PC-9 (cell line): ENCODE measurements around the gene TBXT.

Experiments
- CTCF ChIP-seq: fragments of 200-600 bp; sonication (generic); conservative IDR thresholded peaks from 2 replicates; pipeline ENCODE4 v1.6.1; 2017; ENCODE audit warnings: mixed run types, antibody characterized with exemption, mild to moderate bottlenecking, moderate library complexity
- EZH2 ChIP-seq: fragments of 200-600 bp; sonication (generic); IDR thresholded peaks from 2 replicates; pipeline ENCODE4 v1.8.0; 2017; ENCODE audit warnings: antibody characterized with exemption, low read depth

DNA sequence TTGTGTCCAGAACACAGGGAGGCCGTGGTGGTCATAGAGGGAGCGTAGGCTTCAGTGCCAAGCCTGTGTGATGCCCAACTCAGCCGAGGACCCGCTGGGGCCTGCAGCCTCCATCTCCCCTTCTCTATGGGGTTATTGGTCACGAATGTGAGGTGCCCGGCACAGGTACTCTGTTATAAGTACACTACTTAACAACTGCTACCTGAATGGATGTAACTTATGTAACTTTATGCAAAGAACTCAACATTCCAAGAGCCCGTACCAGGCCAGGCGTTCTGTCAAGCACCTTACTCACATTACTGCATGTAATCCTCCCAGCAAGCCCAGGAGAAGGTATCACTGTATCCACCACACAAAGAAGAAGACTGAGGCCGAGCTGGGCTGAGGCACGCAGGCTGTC lies 24.5 kb upstream of the TBXT start:
- TF ChIP-seq CTCF (no peak), EZH2 (no peak)
